ENCODE measurements around the gene SNTN. TPM values are rescaled to one million over a fixed set of nuclear protein-coding genes. Genes with fewer than 3 reads are reported as not detected.
"Not testable (repeated sequence)": the region's sequence is repeated elsewhere in the genome, so short reads cannot be mapped to it uniquely, and the experiment has no call there.

Gene SNTN
- total RNA-seq, 1 donor, result not detected

- no peak for TF ChIP-seq CTCF (IDR thresholded peaks at IDR 0.05; ENCODE audit: insufficient read depth, low read depth, low read length)
- peak; percentile 47 for DNase-seq (ENCODE audit: low read depth)
Measured at GRCh38 chr3:63624941-63625560, 27.4 kb upstream of the SNTN start.

GRCh38 chr3:63631670-63632069 is 20.8 kb upstream of the SNTN start:
- TF ChIP-seq CTCF (IDR thresholded peaks at IDR 0.05; ENCODE audit: insufficient read depth, low read depth, low read length), result no peak
- no peak for DNase-seq (ENCODE audit: low read depth)

More at GRCh38 chr3:63624941-63625560, 27.4 kb upstream of the SNTN start:
- no peak overlapping the region for H3K4me3 ChIP-seq (ENCODE audit: low read depth, low read length)

GRCh38 chr3:63635186-63635585 is 17.3 kb upstream of the SNTN start:
- DNase-seq (ENCODE audit: low read depth), result no peak
- no peak overlapping the region for H3K4me3 ChIP-seq (ENCODE audit: low read depth, low read length)
- TF ChIP-seq CTCF (IDR thresholded peaks at IDR 0.05; ENCODE audit: insufficient read depth, low read depth, low read length), result no peak

More at GRCh38 chr3:63631670-63632069, 20.8 kb upstream of the SNTN start:
- no peak overlapping the region for H3K4me3 ChIP-seq (ENCODE audit: low read depth, low read length)

- no peak overlapping the region for H3K4me3 ChIP-seq (ENCODE audit: low read depth, low read length)
- DNase-seq (ENCODE audit: low read depth), result no peak
- TF ChIP-seq CTCF (IDR thresholded peaks at IDR 0.05; ENCODE audit: insufficient read depth, low read depth, low read length), result no peak
Measured at GRCh38 chr3:63639806-63640205, 12.7 kb upstream of the SNTN start.

- no peak for DNase-seq (ENCODE audit: low read depth)
- H3K4me3 ChIP-seq (ENCODE audit: low read depth, low read length), result no peak overlapping the region
- TF ChIP-seq CTCF (IDR thresholded peaks at IDR 0.05; ENCODE audit: insufficient read depth, low read depth, low read length), result no peak
Measured at GRCh38 chr3:63642488-63642887, 10.0 kb upstream of the SNTN start.

- no peak for DNase-seq (ENCODE audit: low read depth)
- no peak overlapping the region for H3K4me3 ChIP-seq (ENCODE audit: low read depth, low read length)
- no peak for TF ChIP-seq CTCF (IDR thresholded peaks at IDR 0.05; ENCODE audit: insufficient read depth, low read depth, low read length)
Measured at GRCh38 chr3:63644212-63644797, 8.2 kb upstream of the SNTN start.

- not testable (repeated sequence) for DNase-seq (ENCODE audit: low read depth); H3K4me3 ChIP-seq (ENCODE audit: low read depth, low read length)
Measured at GRCh38 chr3:63644928-63645781, 7.3 kb upstream of the SNTN start.
